Adrenal gland (tissue), 5 donors: Measurements from ENCODE around the gene NDUFA11.

Experiments
- POLR2A ChIP-seq, 2 donors: fragments of 450-650 bp; IDR thresholded peaks; one replicate each; pipeline ENCODE4 v1.6.1; 2017; ENCODE audit warnings: antibody characterized with exemption in 2 of 2, mild to moderate bottlenecking in 2 of 2, moderate library complexity in 1 of 2
- TF ChIP-seq, protein P1 (sequence below), 6 experiments: fragments of 450-650 bp in 4 of 6; fragments of 200-600 bp in 2 of 6; sonication (generic) in 1 of 6; IDR thresholded peaks; 1 replicate in 5 of 6; 2 replicates in 1 of 6; pipeline versions ENCODE4 v1.5.1 to v1.8.0; 2016 to 2021; ENCODE audit warnings: antibody characterized with exemption in 6 of 6, mild to moderate bottlenecking in 2 of 6, moderate library complexity in 1 of 6
- donor health status: DM: no; HTN: no; CAD: no.

- TF ChIP-seq, protein P1, sequence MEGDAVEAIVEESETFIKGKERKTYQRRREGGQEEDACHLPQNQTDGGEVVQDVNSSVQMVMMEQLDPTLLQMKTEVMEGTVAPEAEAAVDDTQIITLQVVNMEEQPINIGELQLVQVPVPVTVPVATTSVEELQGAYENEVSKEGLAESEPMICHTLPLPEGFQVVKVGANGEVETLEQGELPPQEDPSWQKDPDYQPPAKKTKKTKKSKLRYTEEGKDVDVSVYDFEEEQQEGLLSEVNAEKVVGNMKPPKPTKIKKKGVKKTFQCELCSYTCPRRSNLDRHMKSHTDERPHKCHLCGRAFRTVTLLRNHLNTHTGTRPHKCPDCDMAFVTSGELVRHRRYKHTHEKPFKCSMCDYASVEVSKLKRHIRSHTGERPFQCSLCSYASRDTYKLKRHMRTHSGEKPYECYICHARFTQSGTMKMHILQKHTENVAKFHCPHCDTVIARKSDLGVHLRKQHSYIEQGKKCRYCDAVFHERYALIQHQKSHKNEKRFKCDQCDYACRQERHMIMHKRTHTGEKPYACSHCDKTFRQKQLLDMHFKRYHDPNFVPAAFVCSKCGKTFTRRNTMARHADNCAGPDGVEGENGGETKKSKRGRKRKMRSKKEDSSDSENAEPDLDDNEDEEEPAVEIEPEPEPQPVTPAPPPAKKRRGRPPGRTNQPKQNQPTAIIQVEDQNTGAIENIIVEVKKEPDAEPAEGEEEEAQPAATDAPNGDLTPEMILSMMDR (IDR thresholded peaks at IDR 0.05), result no peak
- no peak for TF ChIP-seq POLR2A (IDR thresholded peaks at IDR 0.05)
Observed at GRCh38 chr19:5915782-5916165, 12.2 kb upstream of the NDUFA11 start.
